Measurements from ENCODE around the gene SEC14L2.

SEC14L2 gene

DNA sequence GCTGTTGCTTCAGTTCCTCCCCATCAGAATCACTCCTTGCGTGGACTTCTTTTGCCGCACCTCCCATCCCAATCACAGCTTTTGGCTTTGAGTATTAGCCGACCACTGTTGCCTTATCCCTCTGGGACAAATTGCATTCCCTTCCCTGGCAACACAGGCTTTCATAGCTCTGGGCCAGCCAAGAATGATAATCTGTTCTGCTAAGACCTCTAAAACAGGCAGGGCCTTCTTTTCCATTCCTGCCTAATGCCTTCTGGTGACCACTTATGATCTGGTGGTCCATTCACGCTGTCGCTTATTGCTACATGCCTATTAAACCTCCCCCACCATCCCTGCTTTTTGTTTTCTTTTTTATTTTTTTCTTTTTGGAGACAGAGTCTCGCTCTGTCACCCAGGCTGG lies 9.6 kb downstream of the SEC14L2 start:
- TF ChIP-seq, protein P1, sequence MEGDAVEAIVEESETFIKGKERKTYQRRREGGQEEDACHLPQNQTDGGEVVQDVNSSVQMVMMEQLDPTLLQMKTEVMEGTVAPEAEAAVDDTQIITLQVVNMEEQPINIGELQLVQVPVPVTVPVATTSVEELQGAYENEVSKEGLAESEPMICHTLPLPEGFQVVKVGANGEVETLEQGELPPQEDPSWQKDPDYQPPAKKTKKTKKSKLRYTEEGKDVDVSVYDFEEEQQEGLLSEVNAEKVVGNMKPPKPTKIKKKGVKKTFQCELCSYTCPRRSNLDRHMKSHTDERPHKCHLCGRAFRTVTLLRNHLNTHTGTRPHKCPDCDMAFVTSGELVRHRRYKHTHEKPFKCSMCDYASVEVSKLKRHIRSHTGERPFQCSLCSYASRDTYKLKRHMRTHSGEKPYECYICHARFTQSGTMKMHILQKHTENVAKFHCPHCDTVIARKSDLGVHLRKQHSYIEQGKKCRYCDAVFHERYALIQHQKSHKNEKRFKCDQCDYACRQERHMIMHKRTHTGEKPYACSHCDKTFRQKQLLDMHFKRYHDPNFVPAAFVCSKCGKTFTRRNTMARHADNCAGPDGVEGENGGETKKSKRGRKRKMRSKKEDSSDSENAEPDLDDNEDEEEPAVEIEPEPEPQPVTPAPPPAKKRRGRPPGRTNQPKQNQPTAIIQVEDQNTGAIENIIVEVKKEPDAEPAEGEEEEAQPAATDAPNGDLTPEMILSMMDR (IDR thresholded peaks at IDR 0.05; ENCODE audit: insufficient read depth, low read length, poor library complexity, severe bottlenecking), result no peak
- TF ChIP-seq EZH2phosphoT487 (conservative IDR thresholded peaks at IDR 0.05; ENCODE audit: low read length), result no peak
- H3K9ac ChIP-seq (ENCODE audit: low read length), result no peak overlapping the region
- H2AFZ ChIP-seq (ENCODE audit: low read depth, low read length, severe bottlenecking), result no peak overlapping the region
- no peak overlapping the region for H3K4me2 ChIP-seq (ENCODE audit: low read depth, low read length, poor library complexity, severe bottlenecking)
- H3K79me2 ChIP-seq (ENCODE audit: insufficient read depth, low read length), result no peaks in the 10 kb centered on the region
- H4K20me1 ChIP-seq (ENCODE audit: low read depth, low read length), result no peaks in the 10 kb centered on the region
- no peaks in the 10 kb centered on the region for H3K36me3 ChIP-seq (ENCODE audit: low read length)
- H3K4me3 ChIP-seq (ENCODE audit: insufficient read depth, low read length, poor library complexity, severe bottlenecking), result no peak overlapping the region
- H3K27ac ChIP-seq (ENCODE audit: low read depth, low read length), result no peak overlapping the region
- H3K9me2 ChIP-seq (replicated peaks; ENCODE audit: insufficient read depth, low read length), result no peaks in the 10 kb centered on the region
- H3K9me3 ChIP-seq (ENCODE audit: insufficient read depth, low read length), result no peaks in the 10 kb centered on the region
- no peaks in the 10 kb centered on the region for H3K27me3 ChIP-seq (ENCODE audit: low read length)
- H3F3A ChIP-seq (ENCODE audit: insufficient read depth), result no peaks in the 10 kb centered on the region

DNA sequence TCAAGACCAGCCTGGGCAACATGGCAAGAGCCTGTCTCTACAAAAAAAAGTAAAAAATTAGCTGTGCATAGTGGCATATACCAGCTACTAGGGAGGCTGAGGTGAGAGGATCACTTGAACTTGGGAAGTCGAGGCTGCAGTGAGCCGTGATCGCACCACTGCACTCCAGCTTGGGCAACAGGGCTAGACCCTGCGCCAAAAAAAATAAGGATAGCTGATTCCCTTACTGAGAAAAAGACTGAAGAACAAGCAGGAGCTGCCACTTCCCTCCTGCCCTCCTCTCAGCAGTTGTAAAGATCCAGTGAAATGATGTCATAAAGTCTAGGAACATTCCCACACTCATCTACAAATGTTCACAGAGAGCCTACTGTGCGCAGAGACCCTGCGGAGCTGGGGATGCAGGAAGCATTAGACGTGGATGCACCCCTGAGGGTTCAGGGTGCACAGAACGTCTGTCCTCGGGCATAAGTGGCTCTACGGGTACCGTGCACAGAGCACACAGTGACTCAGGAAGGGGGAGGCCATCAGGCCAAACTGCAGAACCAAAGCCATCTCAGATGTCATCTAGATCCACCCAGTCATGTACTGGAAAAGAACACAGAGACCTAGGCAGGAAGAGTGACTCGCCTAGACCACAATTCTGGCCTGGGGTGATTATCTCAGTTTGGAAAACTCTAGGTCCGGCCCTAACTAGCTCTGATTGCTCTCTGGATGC lies 11.7 kb downstream of the SEC14L2 start:
- no peaks in the 10 kb centered on the region for H3K79me2 ChIP-seq (ENCODE audit: insufficient read depth, low read length)
- no peak overlapping the region for H2AFZ ChIP-seq (ENCODE audit: low read depth, low read length, severe bottlenecking)
- no peak for TF ChIP-seq EZH2phosphoT487 (conservative IDR thresholded peaks at IDR 0.05; ENCODE audit: low read length)
- TF ChIP-seq, protein P1 (IDR thresholded peaks at IDR 0.05; ENCODE audit: insufficient read depth, low read length, poor library complexity, severe bottlenecking), result no peak
- H3K4me3 ChIP-seq (ENCODE audit: insufficient read depth, low read length, poor library complexity, severe bottlenecking), result no peak overlapping the region
- no peaks in the 10 kb centered on the region for H4K20me1 ChIP-seq (ENCODE audit: low read depth, low read length)
- H3K9me3 ChIP-seq (ENCODE audit: insufficient read depth, low read length), result no peaks in the 10 kb centered on the region
- H3K27ac ChIP-seq (ENCODE audit: low read depth, low read length), result no peak overlapping the region
- H3F3A ChIP-seq (ENCODE audit: insufficient read depth), result no peaks in the 10 kb centered on the region
- no peaks in the 10 kb centered on the region for H3K36me3 ChIP-seq (ENCODE audit: low read length)
- H3K27me3 ChIP-seq (ENCODE audit: low read length), result no peaks in the 10 kb centered on the region
- no peak overlapping the region for H3K4me2 ChIP-seq (ENCODE audit: low read depth, low read length, poor library complexity, severe bottlenecking)
- no peak overlapping the region for H3K9ac ChIP-seq (ENCODE audit: low read length)
- H3K9me2 ChIP-seq (replicated peaks; ENCODE audit: insufficient read depth, low read length), result no peaks in the 10 kb centered on the region

DNA sequence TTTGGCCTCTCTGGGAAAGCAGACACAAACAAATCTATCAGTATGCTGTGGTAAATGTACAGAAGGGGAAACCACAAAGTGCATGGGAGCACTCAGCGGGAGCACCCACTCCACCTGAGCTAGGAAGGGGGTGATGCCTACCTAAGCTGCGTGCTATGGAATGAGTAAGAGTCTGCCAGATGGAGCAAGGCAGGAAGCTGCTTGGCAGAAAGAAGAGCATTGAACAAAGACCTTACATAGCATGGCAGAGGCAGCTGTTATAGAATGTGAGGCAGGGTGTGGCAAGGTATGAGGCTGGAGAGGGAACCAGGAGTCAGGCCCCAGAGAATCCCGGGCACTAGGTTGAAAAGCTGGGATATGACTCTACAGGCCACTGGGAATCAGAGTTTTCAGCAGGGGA lies 15.0 kb downstream of the SEC14L2 start:
- no peaks in the 10 kb centered on the region for H3F3A ChIP-seq (ENCODE audit: insufficient read depth)
- no peaks in the 10 kb centered on the region for H3K36me3 ChIP-seq (ENCODE audit: low read length)
- no peak overlapping the region for H3K9ac ChIP-seq (ENCODE audit: low read length)
- no peaks in the 10 kb centered on the region for H3K9me3 ChIP-seq (ENCODE audit: insufficient read depth, low read length)
- H3K27me3 ChIP-seq (ENCODE audit: low read length), result no peaks in the 10 kb centered on the region
- no peak overlapping the region for H3K4me2 ChIP-seq (ENCODE audit: low read depth, low read length, poor library complexity, severe bottlenecking)
- H2AFZ ChIP-seq (ENCODE audit: low read depth, low read length, severe bottlenecking), result no peak overlapping the region
- H3K9me2 ChIP-seq (replicated peaks; ENCODE audit: insufficient read depth, low read length), result no peaks in the 10 kb centered on the region
- H3K79me2 ChIP-seq (ENCODE audit: insufficient read depth, low read length), result no peaks in the 10 kb centered on the region
- no peaks in the 10 kb centered on the region for H4K20me1 ChIP-seq (ENCODE audit: low read depth, low read length)
- H3K27ac ChIP-seq (ENCODE audit: low read depth, low read length), result no peak overlapping the region
- TF ChIP-seq, protein P1 (IDR thresholded peaks at IDR 0.05; ENCODE audit: insufficient read depth, low read length, poor library complexity, severe bottlenecking), result no peak
- no peak for TF ChIP-seq EZH2phosphoT487 (conservative IDR thresholded peaks at IDR 0.05; ENCODE audit: low read length)
- H3K4me3 ChIP-seq (ENCODE audit: insufficient read depth, low read length, poor library complexity, severe bottlenecking), result no peak overlapping the region
